A673 (cell line): Measurements from ENCODE around the gene RAB3GAP2.

Experiments
- EZH2 ChIP-seq: fragments of 200-600 bp; sonication (generic); IDR thresholded peaks from 2 replicates; pipeline ENCODE4 v1.6.1; 2017; ENCODE audit warnings: borderline replicate concordance, low read depth, mild to moderate bottlenecking, mixed read lengths, antibody characterized with exemption, low read length; ENCODE audit not compliant: poor library complexity, severe bottlenecking
- TF ChIP-seq, protein P1 (sequence below): fragments of 300-800, 200-600 bp; sonication (generic); conservative IDR thresholded peaks from 2 replicates; pipeline ENCODE4 v1.5.1; 2017; ENCODE audit warnings: low read depth, mild to moderate bottlenecking, antibody characterized with exemption, low read length, moderate library complexity, mixed read lengths

DNA sequence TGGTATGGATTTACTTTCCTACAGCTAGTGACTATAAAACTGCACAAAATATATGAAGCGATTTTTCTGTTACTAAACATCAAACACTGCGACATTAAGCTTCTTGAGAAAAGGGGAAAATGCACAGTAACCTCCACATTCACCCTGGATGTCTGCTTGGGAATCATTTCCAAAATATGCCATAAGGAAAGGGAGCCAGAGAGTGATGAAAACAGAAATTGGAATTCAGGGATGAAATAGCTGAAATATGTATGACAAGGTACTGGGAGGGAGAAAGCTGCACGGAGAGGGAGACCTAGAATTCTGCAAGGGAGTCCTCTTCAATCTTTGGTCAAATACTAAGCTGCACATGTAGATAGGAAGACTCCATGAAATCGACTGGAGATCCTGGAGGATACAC is 31.6 kb upstream of the RAB3GAP2 start:
- TF ChIP-seq, protein P1, sequence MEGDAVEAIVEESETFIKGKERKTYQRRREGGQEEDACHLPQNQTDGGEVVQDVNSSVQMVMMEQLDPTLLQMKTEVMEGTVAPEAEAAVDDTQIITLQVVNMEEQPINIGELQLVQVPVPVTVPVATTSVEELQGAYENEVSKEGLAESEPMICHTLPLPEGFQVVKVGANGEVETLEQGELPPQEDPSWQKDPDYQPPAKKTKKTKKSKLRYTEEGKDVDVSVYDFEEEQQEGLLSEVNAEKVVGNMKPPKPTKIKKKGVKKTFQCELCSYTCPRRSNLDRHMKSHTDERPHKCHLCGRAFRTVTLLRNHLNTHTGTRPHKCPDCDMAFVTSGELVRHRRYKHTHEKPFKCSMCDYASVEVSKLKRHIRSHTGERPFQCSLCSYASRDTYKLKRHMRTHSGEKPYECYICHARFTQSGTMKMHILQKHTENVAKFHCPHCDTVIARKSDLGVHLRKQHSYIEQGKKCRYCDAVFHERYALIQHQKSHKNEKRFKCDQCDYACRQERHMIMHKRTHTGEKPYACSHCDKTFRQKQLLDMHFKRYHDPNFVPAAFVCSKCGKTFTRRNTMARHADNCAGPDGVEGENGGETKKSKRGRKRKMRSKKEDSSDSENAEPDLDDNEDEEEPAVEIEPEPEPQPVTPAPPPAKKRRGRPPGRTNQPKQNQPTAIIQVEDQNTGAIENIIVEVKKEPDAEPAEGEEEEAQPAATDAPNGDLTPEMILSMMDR, result no peak
- TF ChIP-seq EZH2, result no peak
